Activated naive CD8-positive, alpha-beta T cell treated with anti-CD3 and anti-CD28 coated beads for 36 hours (primary cell): ENCODE results near the gene COQ8B. TPM values are rescaled to one million over a fixed set of nuclear protein-coding genes. Genes with fewer than 3 reads are reported as not detected.
A peak's percentile ranks its signal among the peaks of the same experiment; 100 is the strongest.
"Not testable (repeated sequence)": the region's sequence is repeated elsewhere in the genome, so short reads cannot be mapped to it uniquely, and the experiment has no call there.

ENCODE experiments used
- DNase-seq: peaks from one replicate; pipeline ENCODE4 v3.0.0; 2021
- H3K27ac Mint-ChIP-seq: one replicate; pipeline ENCODE4 v1.8.0; 2022; ENCODE audit warnings: mild to moderate bottlenecking, moderate library complexity, mixed read lengths
- H3K27me3 Mint-ChIP-seq: one replicate; pipeline ENCODE4 v1.8.0; 2022; ENCODE audit warnings: mild to moderate bottlenecking, mixed read lengths
- H3K36me3 Mint-ChIP-seq: one replicate; pipeline ENCODE4 v1.8.0; 2021; ENCODE audit warnings: mild to moderate bottlenecking, mixed read lengths
- H3K4me1 Mint-ChIP-seq: one replicate; pipeline ENCODE4 v1.8.0; 2021; ENCODE audit warnings: mixed read lengths
- H3K4me3 Mint-ChIP-seq: one replicate; pipeline ENCODE4 v1.8.0; 2022; ENCODE audit warnings: mild to moderate bottlenecking, moderate library complexity, mixed read lengths
- H3K9me3 Mint-ChIP-seq: one replicate; pipeline ENCODE4 v1.8.0; 2022; ENCODE audit warnings: mixed read lengths
- total RNA-seq, 2 experiments: library from RNA; stranded (reverse); gene quantifications; one replicate each; pipeline ENCODE4 v1.2.3, GENCODE V29; 2021

The COQ8B gene
- 10 to 100 TPM; 18.9 to 25.3 TPM for total RNA-seq

DNA sequence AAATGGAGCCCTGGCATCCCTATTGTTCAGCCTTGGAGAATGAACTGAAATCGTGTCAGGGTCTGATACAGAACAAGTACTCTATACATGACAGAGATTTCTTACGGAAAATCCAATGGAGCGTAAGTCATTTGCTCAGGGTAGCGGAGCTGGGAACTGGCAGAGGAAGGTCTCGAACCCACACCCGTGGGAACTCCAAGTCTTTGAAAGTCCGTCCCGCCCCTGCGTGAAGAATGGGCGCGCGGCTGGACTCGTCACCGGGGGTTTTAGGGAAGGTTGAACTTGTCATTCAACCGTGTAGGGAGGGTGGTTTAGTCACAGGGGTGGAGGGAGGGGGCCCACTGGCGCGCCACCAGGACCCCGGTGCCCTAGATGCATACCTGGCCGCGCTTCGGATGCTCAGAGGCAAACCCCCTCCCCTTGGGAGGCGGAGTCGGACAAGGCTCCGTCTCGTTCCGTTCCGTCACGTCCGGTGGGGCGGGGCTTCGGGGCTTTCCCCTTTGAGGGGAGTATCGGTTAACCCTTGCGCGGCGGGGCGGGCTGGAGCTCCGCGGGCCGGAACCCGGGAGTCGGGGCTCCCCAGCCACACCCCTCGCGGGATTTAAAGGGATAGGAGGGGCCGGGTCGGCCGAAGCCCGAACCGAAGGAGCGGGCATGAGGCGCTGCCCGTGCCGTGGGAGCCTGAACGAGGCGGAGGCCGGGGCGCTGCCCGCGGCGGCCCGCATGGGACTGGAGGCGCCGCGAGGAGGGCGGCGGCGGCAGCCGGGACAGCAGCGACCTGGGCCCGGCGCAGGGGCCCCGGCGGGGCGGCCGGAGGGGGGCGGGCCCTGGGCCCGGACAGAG lies at the start of gene COQ8B, which contains the start of gene ITPKC:
Gene COQ8B (minus strand): TSS at position 405 of the 843 bp plus-strand sequence. CDS start 2,254 bp downstream, outside the sequence.
Gene ITPKC (plus strand): TSS at position 631 of the 843 bp plus-strand sequence. CDS start 24 bp downstream, at position 655.
- H3K27ac Mint-ChIP-seq: peak within 1 kb of the TSS; percentile 98
- peak within 1 kb of the TSS; percentile 92 for H3K4me3 Mint-ChIP-seq
- peak; percentile 100 for DNase-seq
- no peaks in the 10 kb centered on the region for H3K27me3 Mint-ChIP-seq
- peaks cover 48% of the 10 kb centered on the region for H3K4me1 Mint-ChIP-seq
- peaks cover 11% of the 10 kb centered on the region for H3K36me3 Mint-ChIP-seq
- H3K9me3 Mint-ChIP-seq: no peaks in the 10 kb centered on the region

DNA sequence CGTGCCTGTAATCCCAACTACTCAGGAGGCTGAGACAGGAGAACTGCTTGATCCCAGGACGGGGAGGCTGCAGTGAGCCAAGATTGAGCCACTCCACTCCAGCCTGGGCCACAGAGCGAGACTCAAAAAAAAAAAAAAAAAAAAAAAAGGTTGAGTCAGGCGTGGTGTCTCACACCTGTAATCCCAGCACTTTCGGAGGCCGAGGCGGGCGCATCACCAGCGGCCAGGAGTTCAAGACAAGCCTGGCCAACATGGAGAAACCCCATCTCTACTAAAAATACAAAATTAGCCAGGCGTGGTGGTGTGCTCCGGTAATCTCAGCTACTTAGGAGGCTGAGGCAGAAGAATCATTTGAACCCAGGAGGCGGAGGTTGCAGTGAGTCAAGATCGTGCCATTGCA lies 49.7 kb upstream of the COQ8B start:
- peaks cover 52% of the 10 kb centered on the region for H3K4me1 Mint-ChIP-seq
- not testable (repeated sequence) for H3K27me3 Mint-ChIP-seq, DNase-seq, H3K4me3 Mint-ChIP-seq, H3K9me3 Mint-ChIP-seq
- peak overlapping the region; percentile 54 for H3K27ac Mint-ChIP-seq
- H3K36me3 Mint-ChIP-seq: peaks cover 54% of the 10 kb centered on the region

DNA sequence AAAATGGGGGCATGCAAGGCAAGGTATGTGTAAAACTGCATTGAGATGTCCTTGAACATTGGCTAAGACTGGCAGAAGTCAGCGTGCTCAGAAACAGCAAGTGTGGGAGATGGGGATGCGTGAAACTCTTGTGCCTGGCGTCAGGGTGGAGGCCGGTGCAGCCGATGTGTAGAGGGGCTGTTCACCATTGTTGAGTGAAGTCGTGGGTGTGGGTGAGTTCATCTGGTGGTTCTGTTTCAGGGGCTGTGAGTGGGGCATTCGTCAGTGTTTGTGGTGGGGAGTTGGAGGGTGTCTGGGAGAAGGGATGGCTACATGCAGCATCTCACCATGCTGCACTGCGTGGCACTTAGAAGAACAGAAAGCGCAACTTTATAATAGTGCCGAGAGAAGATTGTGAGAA lies 47.3 kb upstream of the COQ8B start:
- DNase-seq: peak; percentile 50
- Mint-ChIP-seq H3K27me3 (no peaks in the 10 kb centered on the region), H3K27ac (peak overlapping the region; percentile 79), H3K9me3 (no peaks in the 10 kb centered on the region), H3K4me3 (peak overlapping the region; percentile 40), H3K4me1 (peaks cover 62% of the 10 kb centered on the region), H3K36me3 (peaks cover 59% of the 10 kb centered on the region)

DNA sequence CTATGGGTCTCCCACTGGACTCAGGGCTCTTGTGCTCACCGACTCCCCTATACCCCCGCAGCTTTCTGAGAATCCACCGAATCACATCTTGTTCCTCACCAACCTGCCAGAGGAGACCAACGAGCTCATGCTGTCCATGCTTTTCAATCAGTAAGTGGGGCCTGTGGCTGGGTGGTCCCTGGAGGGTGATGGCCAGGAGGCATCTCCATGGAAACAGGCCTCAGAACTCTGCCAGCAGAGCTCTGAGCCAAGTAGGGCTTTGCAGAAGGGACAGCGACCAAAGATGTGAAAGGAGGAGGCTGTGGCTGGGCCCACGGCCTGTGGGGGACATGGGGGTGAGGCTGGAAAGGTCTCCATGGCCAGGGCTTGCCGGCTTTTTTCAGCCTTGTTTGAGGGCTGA lies 46.8 kb upstream of the COQ8B start:
- peaks cover 60% of the 10 kb centered on the region for H3K4me1 Mint-ChIP-seq
- no peaks in the 10 kb centered on the region for H3K9me3 Mint-ChIP-seq
- H3K4me3 Mint-ChIP-seq: peak overlapping the region; percentile 1
- H3K36me3 Mint-ChIP-seq: peaks cover 61% of the 10 kb centered on the region
- peak overlapping the region; percentile 79 for H3K27ac Mint-ChIP-seq
- DNase-seq: no peak
- no peaks in the 10 kb centered on the region for H3K27me3 Mint-ChIP-seq

DNA sequence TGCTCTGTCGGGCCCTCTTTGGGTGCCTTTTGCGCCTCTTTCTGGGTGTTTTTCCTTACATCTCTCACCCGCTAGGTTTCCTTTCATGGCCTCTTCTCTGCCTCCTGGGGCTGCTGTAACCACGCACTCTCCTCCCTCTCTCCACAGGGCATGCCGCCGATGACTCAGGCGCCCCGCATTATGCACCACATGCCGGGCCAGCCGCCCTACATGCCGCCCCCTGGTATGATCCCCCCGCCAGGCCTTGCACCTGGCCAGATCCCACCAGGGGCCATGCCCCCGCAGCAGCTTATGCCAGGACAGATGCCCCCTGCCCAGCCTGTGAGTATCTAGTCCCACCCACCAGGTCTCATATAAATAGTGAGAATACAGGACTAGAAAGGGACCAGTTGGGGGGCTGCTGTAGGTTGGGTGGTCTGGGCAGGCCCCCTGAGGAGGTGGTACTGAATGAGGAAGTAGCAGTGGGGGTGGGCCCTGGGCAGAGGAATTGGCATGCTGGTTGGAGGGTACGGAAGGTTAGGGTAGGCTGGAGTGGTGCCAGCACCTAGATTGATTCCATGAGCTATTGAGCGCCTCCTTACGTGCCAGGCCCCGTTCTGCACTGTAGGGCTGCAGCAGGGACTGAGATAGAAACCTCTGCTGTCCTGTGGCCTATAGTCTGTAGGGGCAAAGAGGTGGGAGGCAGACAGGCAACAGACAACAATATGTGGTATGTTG lies 46.2 kb upstream of the COQ8B start:
- Mint-ChIP-seq H3K9me3 (no peaks in the 10 kb centered on the region), H3K27me3 (no peaks in the 10 kb centered on the region), H3K4me1 (peaks cover 64% of the 10 kb centered on the region), H3K4me3 (peak overlapping the region; percentile 35), H3K27ac (peak overlapping the region; percentile 79), H3K36me3 (peaks cover 66% of the 10 kb centered on the region)
- DNase-seq: peak; percentile 54

DNA sequence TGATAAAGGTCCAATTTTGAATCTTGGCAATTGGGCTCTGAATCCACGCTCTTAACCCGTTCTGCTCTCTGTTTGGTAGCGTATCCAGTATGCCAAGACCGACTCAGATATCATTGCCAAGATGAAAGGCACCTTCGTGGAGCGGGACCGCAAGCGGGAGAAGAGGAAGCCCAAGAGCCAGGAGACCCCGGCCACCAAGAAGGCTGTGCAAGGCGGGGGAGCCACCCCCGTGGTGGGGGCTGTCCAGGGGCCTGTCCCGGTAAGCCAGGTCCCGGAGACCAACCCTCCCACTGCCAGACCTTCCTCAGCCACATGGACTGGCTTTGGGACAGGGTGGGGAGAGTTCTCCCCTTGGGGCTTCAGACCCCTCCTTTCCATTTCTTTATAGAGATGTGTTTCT lies 42.7 kb upstream of the COQ8B start:
- Mint-ChIP-seq H3K4me3 (no peak overlapping the region), H3K27ac (no peak overlapping the region), H3K36me3 (peaks cover 78% of the 10 kb centered on the region), H3K27me3 (no peaks in the 10 kb centered on the region), H3K9me3 (no peaks in the 10 kb centered on the region), H3K4me1 (peaks cover 73% of the 10 kb centered on the region)
- DNase-seq: no peak

DNA sequence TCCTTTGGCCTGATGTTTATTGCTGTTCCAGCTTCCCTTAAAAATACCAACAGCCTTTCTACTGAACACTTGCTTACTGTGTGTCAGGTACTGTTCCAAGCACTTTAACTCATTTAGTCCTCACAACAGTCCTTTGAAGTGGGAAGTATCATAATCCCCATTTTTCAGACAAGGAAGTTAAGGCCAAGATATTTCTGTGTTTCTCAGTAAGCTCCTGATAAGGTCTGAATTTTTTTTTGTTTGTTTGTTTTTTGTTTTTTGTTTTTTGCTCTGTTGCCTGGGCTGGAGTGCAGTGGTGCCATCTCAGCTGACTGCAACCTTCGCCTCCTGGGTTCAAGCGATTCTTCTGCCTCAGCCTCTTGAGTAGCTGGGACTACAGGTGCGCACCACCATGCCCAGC lies 41.8 kb upstream of the COQ8B start:
- no peak overlapping the region for H3K27ac Mint-ChIP-seq
- no peaks in the 10 kb centered on the region for H3K9me3 Mint-ChIP-seq
- peaks cover 68% of the 10 kb centered on the region for H3K4me1 Mint-ChIP-seq
- H3K4me3 Mint-ChIP-seq: no peak overlapping the region
- H3K27me3 Mint-ChIP-seq: no peaks in the 10 kb centered on the region
- DNase-seq: no peak
- peaks cover 77% of the 10 kb centered on the region for H3K36me3 Mint-ChIP-seq

DNA sequence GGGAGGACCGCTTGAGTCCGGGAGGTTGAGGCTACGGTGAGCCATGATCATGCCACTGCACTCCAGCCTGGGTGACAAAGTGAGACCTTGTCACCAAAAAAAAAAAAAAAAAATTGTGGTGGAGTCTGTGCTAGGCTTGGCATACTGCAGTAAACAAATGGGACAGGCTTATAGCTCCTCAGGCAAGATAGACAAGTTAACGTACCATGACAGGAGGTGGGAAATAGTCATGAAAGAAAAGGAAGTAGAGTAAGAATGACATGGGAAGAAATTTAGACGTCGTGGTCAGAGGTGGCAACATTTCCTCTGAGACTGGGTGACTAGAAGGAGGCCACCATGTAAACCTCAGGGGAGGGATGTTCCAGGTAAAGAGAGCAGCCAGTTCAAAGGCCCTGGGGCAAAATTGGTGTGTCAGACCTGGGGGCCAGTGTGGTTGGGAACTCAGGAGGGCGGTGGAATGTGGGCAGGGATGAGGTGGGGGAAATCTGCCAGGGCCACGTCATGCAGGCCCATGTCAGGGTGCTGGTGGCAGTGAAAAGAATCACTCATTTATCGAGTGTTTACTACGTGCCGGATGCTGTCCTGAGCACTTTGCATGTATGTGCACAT lies 39.9 kb upstream of the COQ8B start:
- no peaks in the 10 kb centered on the region for H3K27me3 Mint-ChIP-seq
- peak overlapping the region; percentile 45 for H3K27ac Mint-ChIP-seq
- H3K9me3 Mint-ChIP-seq: peaks cover 3% of the 10 kb centered on the region
- peaks cover 60% of the 10 kb centered on the region for H3K4me1 Mint-ChIP-seq
- peaks cover 75% of the 10 kb centered on the region for H3K36me3 Mint-ChIP-seq
- peak overlapping the region; percentile 47 for H3K4me3 Mint-ChIP-seq
- DNase-seq: peak; percentile 32

DNA sequence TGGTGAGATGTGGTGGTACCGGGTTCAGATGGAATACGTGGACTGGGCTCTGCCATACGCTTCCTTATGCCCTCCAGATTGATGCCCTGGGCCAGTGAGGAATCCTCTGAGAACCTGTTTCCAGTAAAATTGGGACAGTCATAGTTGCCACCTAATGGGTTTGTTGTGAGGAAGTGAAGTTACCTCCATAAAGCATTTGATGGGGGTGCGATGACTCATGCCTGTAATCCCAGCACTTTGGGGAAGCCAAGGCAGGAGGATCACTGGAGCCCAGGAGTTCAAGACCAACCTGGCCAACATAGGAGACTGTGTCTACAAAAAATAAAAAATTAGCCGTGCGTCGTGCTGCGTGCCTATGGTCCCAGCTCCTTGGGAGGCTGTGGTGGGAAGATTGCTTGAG lies 39.1 kb upstream of the COQ8B start:
- Mint-ChIP-seq H3K36me3 (peaks cover 77% of the 10 kb centered on the region), H3K27me3 (no peaks in the 10 kb centered on the region), H3K9me3 (peaks cover 3% of the 10 kb centered on the region), H3K4me1 (peaks cover 56% of the 10 kb centered on the region), H3K27ac (peak overlapping the region; percentile 93), H3K4me3 (peak overlapping the region; percentile 85)
- DNase-seq: no peak

DNA sequence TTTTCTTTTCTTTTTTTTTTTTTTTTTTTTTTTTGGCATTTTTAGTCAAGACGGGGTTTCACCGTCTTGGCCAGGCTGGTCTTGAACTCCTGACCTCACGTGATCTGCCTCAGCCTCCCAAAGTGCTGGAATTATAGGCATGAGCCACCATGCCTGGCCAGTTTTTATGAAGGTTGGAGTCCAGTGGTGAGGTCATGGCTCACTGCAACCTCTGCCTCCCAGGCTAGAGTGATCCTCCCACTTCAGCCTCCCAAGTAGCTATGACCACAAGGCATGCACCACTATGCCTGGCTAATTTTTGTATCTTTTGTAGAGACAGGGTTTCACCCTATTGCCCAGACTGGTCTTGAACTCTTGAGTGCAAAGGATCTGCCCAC lies 38.5 kb upstream of the COQ8B start:
- H3K9me3 Mint-ChIP-seq: peaks cover 3% of the 10 kb centered on the region
- DNase-seq: no peak
- peaks cover 51% of the 10 kb centered on the region for H3K4me1 Mint-ChIP-seq
- H3K27ac Mint-ChIP-seq: peak overlapping the region; percentile 93
- peaks cover 72% of the 10 kb centered on the region for H3K36me3 Mint-ChIP-seq
- H3K4me3 Mint-ChIP-seq: peak overlapping the region; percentile 85
- H3K27me3 Mint-ChIP-seq: no peaks in the 10 kb centered on the region

DNA sequence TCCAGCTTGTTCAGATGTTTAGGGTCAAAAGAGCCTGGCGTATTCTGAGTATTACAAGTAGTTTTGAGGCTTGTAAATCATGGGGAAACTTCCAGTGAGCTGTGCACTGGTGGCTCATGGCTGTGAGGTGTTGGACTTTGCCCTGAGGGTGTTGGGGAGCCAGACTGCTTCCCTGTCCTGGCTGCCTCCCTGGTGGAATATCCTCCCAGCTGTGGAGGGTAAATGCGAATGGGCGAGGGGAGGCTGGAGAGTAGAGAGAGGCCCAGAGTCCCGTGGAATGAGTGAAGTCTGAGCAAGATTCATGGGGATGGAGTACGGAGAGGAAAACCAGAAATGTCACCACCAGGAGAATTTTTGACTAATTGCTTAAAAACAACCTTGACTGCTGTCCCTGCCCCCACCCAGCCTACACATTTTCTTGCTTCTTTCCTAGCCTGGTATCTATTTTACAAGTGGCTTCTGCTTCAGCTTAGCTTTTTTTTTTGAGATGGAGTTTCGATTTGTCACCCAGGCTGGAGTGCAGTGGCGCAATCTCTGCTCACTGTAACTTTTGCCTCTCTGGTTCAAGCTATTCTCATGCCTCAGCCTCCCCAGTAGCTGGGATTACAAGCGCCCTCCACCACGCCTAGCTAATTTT lies 38.0 kb upstream of the COQ8B start:
- Mint-ChIP-seq H3K27me3 (no peaks in the 10 kb centered on the region), H3K27ac (peak overlapping the region; percentile 93), H3K4me1 (peaks cover 53% of the 10 kb centered on the region), H3K4me3 (peak overlapping the region; percentile 85), H3K9me3 (peaks cover 3% of the 10 kb centered on the region), H3K36me3 (peaks cover 71% of the 10 kb centered on the region)
- DNase-seq: peak; percentile 66

DNA sequence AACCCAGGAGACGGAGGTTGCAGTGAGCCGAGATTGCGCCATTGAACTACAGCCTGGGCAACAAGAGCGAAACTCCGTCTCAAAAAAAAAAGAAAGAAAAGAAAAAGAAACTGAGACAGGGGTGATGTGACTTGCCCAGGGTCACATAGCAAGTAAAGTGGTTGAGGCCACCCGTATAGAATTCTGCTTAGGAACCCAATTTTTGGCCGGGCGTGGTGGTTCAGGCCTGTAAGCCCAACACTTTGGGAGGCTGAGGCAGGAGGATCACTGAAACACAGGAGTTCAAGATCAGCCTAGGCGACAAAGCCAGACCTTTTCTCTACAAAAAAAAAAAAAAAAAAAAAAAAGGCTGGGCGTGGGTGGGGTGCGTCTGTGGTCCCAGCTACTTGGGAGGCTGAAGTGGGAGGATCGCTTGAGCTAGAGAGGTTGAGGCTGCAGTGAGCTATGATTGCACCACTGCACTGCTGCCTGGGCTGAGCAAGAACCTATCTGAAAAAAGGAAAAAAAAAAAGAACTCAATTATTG lies 35.6 kb upstream of the COQ8B start:
- no peak for DNase-seq
- peaks cover 62% of the 10 kb centered on the region for H3K36me3 Mint-ChIP-seq
- peak overlapping the region; percentile 100 for H3K4me3 Mint-ChIP-seq
- peaks cover 49% of the 10 kb centered on the region for H3K4me1 Mint-ChIP-seq
- peak overlapping the region; percentile 100 for H3K27ac Mint-ChIP-seq
- H3K27me3 Mint-ChIP-seq: no peaks in the 10 kb centered on the region
- H3K9me3 Mint-ChIP-seq: peaks cover 3% of the 10 kb centered on the region

DNA sequence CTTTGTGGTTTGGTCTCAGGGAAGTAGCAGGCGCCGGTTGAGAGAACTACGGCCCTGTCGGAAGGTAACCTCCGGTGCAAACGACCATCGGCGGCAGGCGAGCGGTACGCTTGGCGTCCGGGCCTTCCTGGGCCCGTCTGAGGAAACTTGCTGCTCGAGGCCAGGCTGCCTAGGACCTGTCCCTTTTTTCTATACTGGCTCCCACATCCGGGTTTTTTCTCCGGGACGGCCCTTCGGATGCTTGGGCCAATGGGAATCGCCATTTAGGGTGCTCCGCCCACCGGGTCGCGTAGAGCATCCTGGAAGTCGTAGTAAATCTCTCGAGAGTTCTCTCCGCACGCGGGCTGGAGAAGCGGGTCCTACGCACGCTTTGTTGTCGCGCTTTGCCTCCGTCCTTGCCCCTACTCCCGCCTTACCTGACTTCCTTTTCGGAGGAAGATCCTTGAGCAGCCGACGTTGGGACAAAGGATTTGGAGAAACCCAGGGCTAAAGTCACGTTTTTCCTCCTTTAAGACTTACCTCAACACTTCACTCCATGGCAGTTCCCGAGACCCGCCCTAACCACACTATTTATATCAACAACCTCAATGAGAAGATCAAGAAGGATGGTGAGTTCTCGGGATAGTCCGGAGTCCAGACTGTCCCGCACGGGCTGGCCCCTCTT lies 34.3 kb upstream of the COQ8B start, which contains the start of gene SNRPA:
Gene SNRPA (plus strand): TSS at position 330 of the 664 bp plus-strand sequence. CDS start 206 bp downstream, at position 536.
- H3K9me3 Mint-ChIP-seq: peaks cover 3% of the 10 kb centered on the region
- peaks cover 37% of the 10 kb centered on the region for H3K4me1 Mint-ChIP-seq
- no peaks in the 10 kb centered on the region for H3K27me3 Mint-ChIP-seq
- H3K36me3 Mint-ChIP-seq: peaks cover 52% of the 10 kb centered on the region
- peak within 1 kb of the TSS; percentile 100 for H3K4me3 Mint-ChIP-seq
- DNase-seq: peak; percentile 95
- H3K27ac Mint-ChIP-seq: peak within 1 kb of the TSS; percentile 100
